Activated T-helper 1 cell treated with anti-CD3 and anti-CD28 coated beads, Interleukin-2, amount 50 U/mL, for 16 hours (primary cell): ENCODE measurements around the gene KDM1B.
A peak's percentile ranks its signal among the peaks of the same experiment; 100 is the strongest.
"Not testable (repeated sequence)": the region's sequence is repeated elsewhere in the genome, so short reads cannot be mapped to it uniquely, and the experiment has no call there.

Experiments used
- DNase-seq, 2 donors: peaks; one replicate each; pipeline ENCODE4 v3.0.0-alpha.2; 2020; ENCODE audit warnings: low read depth in 1 of 2, low spot score in 1 of 2

Gene KDM1B

DNA sequence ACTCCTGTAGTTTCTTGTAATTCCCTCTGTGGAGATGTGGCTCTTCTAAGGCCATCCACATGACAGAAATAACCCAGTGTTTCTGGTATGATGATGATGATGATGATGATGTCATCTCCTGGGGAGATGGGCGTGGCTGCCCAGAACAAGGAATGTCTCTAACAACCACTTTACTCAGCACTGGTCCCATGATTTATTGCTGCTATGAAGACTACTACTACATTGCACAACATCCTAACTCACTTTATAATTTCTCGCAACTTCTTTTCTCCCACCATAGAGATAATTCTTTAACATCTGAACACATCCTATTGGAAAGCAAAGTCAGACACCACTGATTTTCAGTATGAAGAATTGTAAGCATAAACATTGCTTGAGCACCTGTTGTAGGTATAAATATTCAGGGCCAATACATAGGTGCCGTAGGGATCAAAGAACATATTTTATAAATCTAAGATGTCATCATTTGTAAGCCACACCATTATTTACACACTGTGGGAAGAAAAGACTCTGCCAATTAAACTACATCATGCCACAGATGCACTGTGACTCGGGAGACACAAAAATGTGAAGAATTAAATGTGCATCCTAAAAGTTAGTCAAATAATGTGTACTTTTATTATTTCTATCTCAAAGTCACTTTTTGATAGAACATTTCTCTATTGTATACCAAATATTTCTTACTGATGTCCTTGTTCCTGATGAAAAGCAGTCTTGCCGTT is 6.8 kb upstream of the KDM1B start:
- DNase-seq = no peak

- not testable (repeated sequence) for DNase-seq
Observed at GRCh38 chr6:18151391-18151790, 3.8 kb upstream of the KDM1B start.

GRCh38 chr6:18151801-18152200 is 3.4 kb upstream of the KDM1B start:
- no peak for DNase-seq

DNA sequence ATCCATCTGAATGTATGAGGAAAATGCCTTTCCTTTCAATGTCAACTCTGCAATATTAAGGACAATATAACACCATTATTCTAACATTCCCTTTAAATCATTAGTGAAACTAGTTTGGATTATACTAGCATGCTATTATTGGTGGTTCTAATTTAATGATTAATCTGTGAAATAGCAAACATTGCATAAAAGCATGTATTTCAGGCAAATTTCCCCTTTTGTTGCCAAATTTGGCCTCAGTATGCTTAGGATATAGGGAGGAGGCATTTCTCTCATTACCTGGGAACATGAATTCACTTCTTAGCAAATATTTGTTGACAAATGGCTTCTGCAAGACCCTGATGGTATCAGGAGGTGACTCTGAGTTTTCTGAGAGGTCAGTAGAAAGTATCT is 1.9 kb upstream of the KDM1B start:
- DNase-seq = no peak

DNA sequence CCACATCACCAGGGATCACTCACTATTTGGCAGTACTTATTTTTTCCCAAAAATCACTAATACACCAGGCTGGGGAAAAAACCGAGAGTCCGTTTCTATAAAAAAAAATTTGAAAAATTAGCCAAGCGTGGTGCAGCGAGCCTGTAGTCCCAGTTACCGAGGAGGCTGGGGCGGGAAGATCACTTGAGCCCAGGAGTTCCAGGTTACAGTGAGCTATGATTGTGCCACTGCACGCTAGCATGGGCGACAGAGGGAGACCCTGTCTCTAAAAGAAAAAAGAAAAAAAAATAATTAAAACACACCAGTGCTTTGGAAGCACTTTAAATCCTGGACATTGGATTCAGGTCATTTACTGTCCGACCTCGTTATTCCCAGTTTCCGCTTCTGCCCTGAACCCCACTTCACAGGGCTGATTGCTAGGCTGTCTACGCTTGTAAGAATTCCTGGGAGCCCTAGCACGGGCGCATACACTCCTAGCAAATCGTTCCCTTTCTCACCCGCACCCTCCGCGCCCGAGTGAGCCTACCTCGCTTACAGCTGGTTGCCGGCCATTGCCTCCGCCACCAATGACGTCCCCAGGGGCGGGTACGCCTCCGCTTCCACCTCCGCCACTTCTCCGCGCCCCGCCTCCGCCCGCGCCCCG is 594 bp upstream of the KDM1B start, which contains the start of gene TPMT:
TPMT (minus strand) TSS at position 571 of the 643 bp plus-strand sequence. CDS start 5,950 bp downstream, outside the sequence.
- DNase-seq = no peak

GRCh38 chr6:18155864-18156421 is 721 bp downstream of the KDM1B start:
- DNase-seq = peak; percentile 18 to 26

DNA sequence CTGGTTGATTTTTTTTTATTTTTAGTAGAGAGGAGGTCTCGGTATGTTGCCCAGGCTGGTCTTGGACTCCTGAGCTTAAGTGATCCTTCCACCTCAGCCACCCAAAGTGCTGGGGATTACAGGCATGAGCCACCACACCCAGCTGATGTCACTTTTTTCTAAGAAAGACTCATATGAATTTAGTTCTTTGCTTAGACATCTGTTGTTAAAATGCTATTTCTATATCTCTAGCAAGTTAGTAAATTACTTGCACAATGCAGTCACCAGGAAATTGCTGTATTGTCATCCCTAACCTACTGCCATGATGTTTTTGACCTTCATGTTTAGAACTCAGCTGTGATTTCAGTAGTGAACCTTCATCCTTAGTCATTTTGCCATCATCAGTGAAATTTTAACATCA is 5.7 kb downstream of the KDM1B start:
- no peak for DNase-seq

DNA sequence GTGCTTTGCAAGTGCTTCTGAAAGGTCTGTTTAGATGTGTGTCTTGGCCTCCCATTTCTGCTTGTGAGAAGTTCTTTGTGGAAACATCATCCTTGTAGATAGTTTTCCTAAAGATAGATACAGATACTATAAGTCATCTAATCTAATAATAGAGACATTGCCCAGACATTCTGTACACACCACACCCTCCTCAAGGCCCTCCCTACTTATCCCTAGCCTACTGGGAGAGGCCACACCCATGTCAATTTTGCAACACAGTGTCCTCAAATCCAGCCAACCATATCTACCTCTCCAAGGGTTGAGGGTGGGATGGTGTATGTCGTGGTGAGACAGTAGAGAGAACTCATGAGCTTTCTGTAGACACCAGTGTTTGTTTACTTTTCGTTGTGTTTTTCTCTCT is 6.2 kb downstream of the KDM1B start:
- DNase-seq = no peak

DNA sequence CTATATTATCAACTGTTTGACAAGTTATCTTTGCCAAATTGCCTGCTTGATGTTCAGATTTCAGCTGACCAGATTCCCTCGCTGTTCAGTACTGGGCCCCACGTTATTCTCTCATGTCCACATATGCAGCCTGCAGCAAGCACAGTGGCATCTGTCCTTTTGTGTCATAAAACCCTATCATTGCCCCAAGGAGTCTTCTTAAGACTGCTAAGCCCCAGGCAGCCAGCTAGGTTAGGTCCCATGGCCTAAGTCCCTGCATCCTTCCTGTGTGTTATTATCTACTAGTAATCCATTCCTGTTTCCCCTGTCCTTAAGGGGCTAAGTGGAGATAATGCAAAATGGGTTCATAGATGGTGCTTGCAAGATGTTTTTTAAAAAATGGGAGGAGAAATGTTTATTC is 7.2 kb downstream of the KDM1B start:
- DNase-seq = no peak

GRCh38 chr6:18165751-18166150 is 10.5 kb downstream of the KDM1B start:
- DNase-seq = no peak

DNA sequence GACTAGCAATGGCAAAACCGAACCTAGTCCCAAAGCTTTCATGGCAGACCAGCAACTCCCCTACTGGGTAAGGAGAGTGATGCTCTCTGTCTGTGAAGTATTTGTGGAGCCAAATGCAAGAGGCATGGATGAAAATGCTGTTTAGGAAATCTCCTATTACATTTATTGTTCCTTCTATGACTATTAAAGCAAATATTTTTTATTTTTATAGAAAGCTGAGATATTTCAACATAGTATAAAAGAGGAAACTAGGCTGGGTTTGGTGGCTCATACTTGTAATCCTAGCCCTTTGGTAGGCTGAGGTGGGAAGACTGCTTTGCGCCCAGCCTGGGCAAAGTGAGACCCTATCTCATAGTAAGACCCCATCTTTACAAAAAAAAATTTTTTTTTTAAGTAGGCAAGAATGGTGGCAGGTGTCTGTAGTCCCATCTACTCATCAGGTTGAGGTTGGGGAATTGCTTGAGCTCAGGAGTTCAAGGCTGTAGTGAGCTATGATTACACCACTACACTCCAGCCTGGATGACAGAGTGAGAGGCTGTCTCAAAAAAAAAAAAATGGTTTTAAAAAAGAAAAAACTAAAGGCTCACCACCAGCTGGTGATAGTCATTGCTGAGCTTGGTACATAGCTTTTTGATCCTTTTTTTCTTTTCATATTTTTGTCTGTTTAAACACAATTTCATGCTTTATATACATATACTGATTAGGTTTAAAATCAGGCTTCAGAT is 11.3 kb downstream of the KDM1B start:
- DNase-seq = no peak

DNA sequence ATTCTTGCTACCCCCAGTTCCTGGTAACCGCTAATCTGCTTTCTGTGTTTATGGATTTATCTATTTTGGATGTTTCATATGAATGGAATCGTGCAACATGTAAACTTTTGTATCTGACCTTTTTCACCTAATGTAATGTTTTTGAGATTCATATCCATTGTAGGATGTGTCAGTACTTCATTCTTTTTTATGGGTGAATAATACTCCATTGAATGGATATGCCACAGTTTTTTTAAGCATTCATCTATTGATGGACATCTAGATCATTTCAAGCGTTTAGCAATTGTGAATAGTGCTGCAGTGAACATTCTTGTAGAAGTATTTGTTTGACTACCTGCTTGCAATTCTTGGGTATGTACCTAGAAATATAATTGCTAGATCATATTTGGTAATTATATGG is 13.0 kb downstream of the KDM1B start:
- no peak for DNase-seq

GRCh38 chr6:18171871-18172270 is 16.6 kb downstream of the KDM1B start:
- no peak for DNase-seq

DNA sequence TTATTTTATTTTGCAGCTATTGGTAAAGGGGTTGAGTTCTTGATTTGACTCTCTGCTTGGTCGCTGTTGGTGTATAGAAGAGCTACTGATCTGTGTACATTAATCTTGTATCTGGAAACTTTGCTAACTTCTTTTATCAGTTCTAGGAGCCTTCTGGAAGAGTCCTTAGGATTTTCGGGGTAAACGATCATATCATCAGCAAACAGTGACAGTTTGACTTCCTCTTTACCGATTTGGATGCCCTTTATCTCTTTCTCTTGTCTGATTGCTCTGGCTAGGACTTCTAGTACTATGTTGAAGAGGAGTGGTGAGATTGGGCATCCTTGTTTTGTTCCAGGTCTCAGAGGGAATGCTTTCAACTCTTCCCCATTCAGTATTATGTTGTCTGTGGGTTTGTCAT is 21.0 kb downstream of the KDM1B start:
- not testable (repeated sequence) for DNase-seq

DNA sequence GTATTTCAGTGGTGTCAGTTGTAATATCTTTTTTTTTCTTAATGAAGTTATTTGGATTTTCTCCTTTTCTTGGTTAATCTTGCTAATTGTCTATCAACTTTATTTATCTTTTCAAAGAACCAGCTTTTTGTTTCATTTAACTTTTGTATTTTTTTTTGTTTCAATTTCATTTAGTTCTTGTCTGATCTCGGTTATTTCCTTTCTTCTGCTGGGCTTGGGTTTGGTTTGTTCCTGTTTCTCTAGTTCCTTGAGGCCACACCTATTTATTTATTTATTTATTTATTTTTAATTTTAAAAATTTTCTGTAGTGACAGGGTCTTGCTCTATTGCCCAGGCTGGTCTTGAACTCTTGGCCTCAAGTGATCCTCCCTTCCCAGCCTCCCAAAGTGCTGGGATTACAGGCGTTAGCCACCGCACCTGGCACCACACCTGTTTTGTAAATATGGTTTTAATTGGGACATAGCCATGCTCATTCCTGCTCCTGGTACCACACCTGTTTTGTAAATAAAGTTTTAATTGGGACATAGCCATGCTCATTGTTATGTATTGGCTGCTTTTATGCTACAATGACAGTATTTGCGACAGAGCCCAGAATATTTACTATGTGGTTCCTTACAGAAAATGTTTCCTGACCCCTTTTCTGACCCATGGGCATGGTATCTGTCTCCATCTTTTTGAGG is 22.2 kb downstream of the KDM1B start:
- no peak for DNase-seq

DNA sequence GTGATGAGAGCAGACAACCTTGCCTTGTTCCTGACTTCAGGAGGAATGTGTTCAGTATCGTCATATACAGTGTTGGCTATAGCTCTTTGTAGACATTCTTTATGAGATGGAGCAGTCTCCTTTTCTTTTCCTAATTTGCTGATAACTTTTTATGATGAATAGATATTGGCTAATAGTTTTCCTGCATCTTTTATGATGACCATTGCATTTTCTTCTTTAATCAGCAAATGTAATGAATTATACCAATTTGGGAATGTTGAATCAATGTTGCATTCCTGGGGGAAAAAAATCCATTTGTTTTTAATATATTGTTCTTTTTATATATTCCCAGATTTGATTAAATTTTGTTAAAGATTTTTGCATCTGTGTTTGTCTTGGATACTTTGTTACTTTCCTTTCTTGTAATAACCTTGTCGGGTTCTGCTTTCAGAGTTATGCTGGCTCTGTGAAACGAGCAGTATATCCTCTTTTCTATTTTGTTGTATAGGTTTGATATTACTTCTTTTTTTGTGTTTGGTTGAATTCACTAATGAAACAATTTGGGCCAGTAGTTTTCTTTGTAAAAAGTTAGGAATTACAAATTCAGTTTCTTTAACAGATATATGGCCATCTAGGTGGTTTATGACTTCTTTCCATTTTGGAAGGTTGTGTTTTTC is 23.9 kb downstream of the KDM1B start:
- DNase-seq = no peak

DNA sequence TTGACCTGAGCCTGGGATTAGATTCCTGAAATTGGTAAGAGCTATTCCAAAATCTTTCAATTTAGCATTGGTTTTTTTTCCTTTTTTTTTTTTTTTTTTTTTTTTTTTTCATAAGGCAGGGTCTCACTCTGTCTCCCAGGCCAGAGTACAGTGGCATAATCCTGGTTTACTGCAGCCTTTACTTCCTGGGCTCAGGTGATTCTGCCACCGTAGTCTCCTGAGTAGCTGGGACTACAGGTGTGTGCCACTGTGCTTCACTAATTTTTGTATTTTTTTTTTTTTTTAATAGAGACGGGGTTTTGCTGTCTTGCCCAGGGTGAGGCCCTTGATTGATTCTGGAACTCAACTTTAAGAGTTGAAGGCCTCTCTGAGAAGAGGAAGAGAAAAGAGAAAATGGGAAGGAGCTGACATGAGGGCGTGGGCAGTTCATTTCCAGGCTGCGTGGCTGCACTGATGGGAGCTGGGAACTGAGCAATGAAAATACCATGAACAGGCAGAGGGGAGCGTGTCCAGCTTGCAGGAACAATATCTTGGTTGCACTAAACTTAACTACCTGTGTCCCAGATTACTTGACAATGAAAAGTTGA is 24.6 kb downstream of the KDM1B start:
- DNase-seq = no peak

DNA sequence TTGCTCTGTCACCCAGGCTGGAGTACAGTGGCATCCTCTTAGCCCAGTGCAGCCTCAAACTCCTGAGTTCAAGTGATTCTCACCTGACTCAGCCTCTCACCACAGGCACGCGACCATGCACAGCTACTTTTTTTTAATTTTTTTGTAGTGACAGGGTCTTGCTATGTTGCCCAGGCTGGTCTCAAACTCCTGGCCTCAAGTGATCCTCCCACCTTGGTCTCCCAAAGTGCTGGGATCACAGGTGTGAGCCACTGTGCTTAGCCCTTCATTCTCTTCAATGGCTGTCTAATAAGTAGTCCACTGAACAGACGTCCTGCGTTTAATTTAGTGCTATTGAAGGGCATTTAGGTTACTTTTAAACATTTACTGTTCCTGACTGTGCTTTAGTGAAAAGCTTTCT is 27.3 kb downstream of the KDM1B start:
- no peak for DNase-seq

GRCh38 chr6:18183766-18184165 is 28.5 kb downstream of the KDM1B start:
- DNase-seq = no peak

DNA sequence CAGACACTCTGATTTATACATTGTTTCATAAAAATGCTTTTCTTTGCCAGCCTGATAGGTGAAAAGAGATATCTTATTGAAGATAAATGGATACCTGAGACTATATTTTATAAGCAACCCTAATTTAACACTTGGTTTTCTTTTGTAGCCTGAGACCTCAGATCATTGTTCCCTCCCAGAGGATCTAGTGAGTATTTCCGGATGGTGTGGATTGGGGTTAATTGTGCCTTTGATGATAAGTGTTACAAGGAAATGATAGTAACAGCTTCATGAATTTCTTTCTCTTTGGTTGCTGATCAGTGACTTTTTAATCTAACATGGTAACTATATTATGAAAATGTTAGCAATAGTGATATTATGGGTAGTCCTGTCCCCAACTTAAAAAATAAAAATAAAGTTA is 30.4 kb downstream of the KDM1B start:
- no peak for DNase-seq
